Measurements from ENCODE around the gene MEX3D.

DNA sequence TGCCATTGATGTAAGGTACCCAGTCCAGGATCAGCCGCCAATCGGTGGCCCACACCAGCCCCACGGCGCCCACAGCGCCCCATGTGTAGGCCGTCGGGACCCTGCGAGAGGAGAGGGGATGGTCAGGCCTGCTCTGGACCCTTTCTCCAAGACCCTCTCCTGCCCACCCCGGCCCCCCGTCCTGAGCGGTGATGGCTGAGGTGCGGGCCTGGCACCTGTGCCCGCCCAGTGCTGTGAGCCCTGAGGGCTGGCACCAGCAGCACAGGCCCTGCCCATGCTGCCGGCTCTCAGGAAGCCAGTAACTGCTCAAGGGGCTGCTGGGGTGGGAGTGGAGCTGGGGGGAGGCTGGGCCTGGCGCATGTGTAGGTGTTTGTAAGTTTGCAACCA, 31.3 kb upstream of the MEX3D start:
- TF ChIP-seq, protein P1, sequence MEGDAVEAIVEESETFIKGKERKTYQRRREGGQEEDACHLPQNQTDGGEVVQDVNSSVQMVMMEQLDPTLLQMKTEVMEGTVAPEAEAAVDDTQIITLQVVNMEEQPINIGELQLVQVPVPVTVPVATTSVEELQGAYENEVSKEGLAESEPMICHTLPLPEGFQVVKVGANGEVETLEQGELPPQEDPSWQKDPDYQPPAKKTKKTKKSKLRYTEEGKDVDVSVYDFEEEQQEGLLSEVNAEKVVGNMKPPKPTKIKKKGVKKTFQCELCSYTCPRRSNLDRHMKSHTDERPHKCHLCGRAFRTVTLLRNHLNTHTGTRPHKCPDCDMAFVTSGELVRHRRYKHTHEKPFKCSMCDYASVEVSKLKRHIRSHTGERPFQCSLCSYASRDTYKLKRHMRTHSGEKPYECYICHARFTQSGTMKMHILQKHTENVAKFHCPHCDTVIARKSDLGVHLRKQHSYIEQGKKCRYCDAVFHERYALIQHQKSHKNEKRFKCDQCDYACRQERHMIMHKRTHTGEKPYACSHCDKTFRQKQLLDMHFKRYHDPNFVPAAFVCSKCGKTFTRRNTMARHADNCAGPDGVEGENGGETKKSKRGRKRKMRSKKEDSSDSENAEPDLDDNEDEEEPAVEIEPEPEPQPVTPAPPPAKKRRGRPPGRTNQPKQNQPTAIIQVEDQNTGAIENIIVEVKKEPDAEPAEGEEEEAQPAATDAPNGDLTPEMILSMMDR (IDR thresholded peaks at IDR 0.05): no peak
- TF ChIP-seq POLR2A (IDR thresholded peaks at IDR 0.05): no peak

Measured in right lobe of liver (tissue), 4 donors.